Right lobe of liver (tissue), 6 donors: ENCODE measurements around the gene OCIAD2. TPM values are rescaled to one million over a fixed set of nuclear protein-coding genes. Genes with fewer than 3 reads are reported as not detected.

Experiments used
- ATAC-seq, 4 donors: fragments of 200-7000 bp; cut with Tn5 transposase; one replicate each; pipeline ENCODE4 v1.9.1; 2020; ENCODE audit warnings: mild to moderate bottlenecking in 4 of 4, moderate library complexity in 4 of 4
- DNase-seq, 3 donors: peaks; one replicate each; pipeline ENCODE4 v3.0.0-alpha.2; 2020
- H3K27ac ChIP-seq, 3 donors: fragments of 200-600 bp; one replicate each; pipeline ENCODE4 v1.8.0; 2022
- H3K27me3 ChIP-seq, 2 donors: fragments of 200-600 bp; one replicate each; pipeline ENCODE4 v1.8.0; 2022
- H3K36me3 ChIP-seq, 4 donors: fragments of 200-600 bp; sonication (generic) in 1 of 4; one replicate each; pipeline versions ENCODE4 v1.5.1 to v1.8.0; 2017 to 2022; ENCODE audit warnings: control low read depth in 1 of 4
- H3K4me1 ChIP-seq, 4 donors: fragments of 200-600 bp; sonication (generic) in 1 of 4; one replicate each; pipeline versions ENCODE4 v1.5.1 to v1.8.0; 2017 to 2022; ENCODE audit warnings: control low read depth in 1 of 4
- H3K4me3 ChIP-seq, 3 donors: fragments of 200-600 bp; one replicate each; pipeline ENCODE4 v1.8.0; 2022
- H3K9me3 ChIP-seq, 4 donors: fragments of 200-600 bp; sonication (generic) in 1 of 4; one replicate each; pipeline versions ENCODE4 v1.5.1 to v1.8.0; 2017 to 2022; ENCODE audit warnings: control low read depth in 1 of 4
- POLR2A ChIP-seq: fragments of 450-650 bp; IDR thresholded peaks from one replicate; pipeline ENCODE4 v1.6.1; 2017; ENCODE audit warnings: antibody characterized with exemption, mild to moderate bottlenecking
- WGBS: methylation state at CpG from one replicate; pipeline ENCODE4 v1.1.6; 2018; ENCODE audit warnings: low coverage, low lambda C conversion rate; ENCODE audit not compliant: insufficient coverage; ENCODE audit errors: missing lambda C conversion rate; 5-methylcytosine and 5-hydroxymethylcytosine counted together
- intact Hi-C, 2 donors: fragments of 100-400 bp; cut with DNase I; formaldehyde crosslinking; loops; one replicate each; pipeline versions ENCODE4 v1.11.2 to v1.14.1; 2022
- total RNA-seq, 6 experiments: library from RNA; depleted of rRNA in 2 of 6; stranded (reverse); fragments of >200 nt in 2 of 6; fragmentation: NEBNext Ultra II Directional in 3 of 6; extraction: Animal tissue kit (Norgen Biotek cat#: 25700) in 3 of 6; gene quantifications; one replicate each; pipeline versions ENCODE4 v1.1.0 to v1.2.4, GENCODE V29; 2016 to 2023
- TF ChIP-seq, protein P1 (sequence below), 4 donors: fragments of 200-600 bp in 3 of 4; fragments of 450-650 bp in 1 of 4; IDR thresholded peaks; one replicate each; pipeline versions ENCODE4 v1.5.1 to v1.8.0; 2016 to 2022; ENCODE audit warnings: antibody characterized with exemption in 4 of 4, mild to moderate bottlenecking in 2 of 4
- donor health status: DM: no; HTN: yes; CAD: no.
- donor health status: DM: no; HTN: no; CAD: no.
- donor health status: DM: no; HTN: no; CAD: no.
- donor health status: DM: no; HTN: yes; CAD: no.
- donor health status: DM: no; HTN: yes; CAD: no.

OCIAD2 gene
- total RNA-seq, 6 experiments from 2014 or later: 29.6 to 107 (median 68.3) TPM

- ATAC-seq (no peak), DNase-seq (no peak)
- intact Hi-C loops: no loop called here
- Histone ChIP-seq H3K4me3 (no peak overlapping the region), H3K4me1 (peaks cover 0 to 5% (median 2%) of the 10 kb centered on the region in 4 donors), H3K27ac (no peak overlapping the region), H3K27me3 (no peaks in the 10 kb centered on the region), H3K9me3 (no peaks in the 10 kb centered on the region), H3K36me3 (no peaks in the 10 kb centered on the region)
- TF ChIP-seq, protein P1, sequence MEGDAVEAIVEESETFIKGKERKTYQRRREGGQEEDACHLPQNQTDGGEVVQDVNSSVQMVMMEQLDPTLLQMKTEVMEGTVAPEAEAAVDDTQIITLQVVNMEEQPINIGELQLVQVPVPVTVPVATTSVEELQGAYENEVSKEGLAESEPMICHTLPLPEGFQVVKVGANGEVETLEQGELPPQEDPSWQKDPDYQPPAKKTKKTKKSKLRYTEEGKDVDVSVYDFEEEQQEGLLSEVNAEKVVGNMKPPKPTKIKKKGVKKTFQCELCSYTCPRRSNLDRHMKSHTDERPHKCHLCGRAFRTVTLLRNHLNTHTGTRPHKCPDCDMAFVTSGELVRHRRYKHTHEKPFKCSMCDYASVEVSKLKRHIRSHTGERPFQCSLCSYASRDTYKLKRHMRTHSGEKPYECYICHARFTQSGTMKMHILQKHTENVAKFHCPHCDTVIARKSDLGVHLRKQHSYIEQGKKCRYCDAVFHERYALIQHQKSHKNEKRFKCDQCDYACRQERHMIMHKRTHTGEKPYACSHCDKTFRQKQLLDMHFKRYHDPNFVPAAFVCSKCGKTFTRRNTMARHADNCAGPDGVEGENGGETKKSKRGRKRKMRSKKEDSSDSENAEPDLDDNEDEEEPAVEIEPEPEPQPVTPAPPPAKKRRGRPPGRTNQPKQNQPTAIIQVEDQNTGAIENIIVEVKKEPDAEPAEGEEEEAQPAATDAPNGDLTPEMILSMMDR (IDR thresholded peaks at IDR 0.05): no peak
- no peak for TF ChIP-seq POLR2A
Observed at GRCh38 chr4:48910511-48910910, 3.9 kb upstream of the OCIAD2 start.

DNA sequence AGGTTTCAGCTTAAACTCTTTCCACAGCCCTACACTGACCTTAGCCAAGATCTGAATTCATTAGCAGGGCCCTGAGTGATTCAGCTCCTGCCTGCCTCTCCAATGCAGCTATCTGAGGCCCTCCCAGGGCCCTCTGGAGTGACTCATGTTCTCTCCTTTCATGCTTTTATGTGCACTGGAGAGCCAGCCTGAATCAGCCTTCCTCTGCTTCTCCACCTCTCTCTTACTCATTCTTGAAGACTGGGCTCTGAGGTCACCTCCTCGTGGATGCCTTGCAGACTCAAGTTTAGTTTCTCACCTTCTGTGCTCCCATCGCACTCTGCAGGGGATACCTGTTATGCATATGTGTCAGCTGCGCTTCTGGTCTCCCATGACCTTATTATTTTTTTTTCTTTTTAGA is 3.1 kb upstream of the OCIAD2 start:
- H3K4me1 ChIP-seq: peaks cover 0 to 11% (median 5%) of the 10 kb centered on the region in 4 donors
- H3K27ac ChIP-seq: no peak overlapping the region
- DNase-seq (no peak), ATAC-seq (no peak)
- no peak overlapping the region for H3K4me3 ChIP-seq
- no peaks in the 10 kb centered on the region for H3K36me3 ChIP-seq
- WGBS: 79% methylated on average over 3 of the region's 3 CpGs
- H3K9me3 ChIP-seq: no peaks in the 10 kb centered on the region
- intact Hi-C loops: loop anchor here in 1 of 2 donors (10.0 kb wide), 1 partner anchor 75 kb away; the partner anchor contains the start of gene OCIAD1
- H3K27me3 ChIP-seq: no peaks in the 10 kb centered on the region
- TF ChIP-seq POLR2A: no peak
- TF ChIP-seq, protein P1 (IDR thresholded peaks at IDR 0.05): no peak

DNA sequence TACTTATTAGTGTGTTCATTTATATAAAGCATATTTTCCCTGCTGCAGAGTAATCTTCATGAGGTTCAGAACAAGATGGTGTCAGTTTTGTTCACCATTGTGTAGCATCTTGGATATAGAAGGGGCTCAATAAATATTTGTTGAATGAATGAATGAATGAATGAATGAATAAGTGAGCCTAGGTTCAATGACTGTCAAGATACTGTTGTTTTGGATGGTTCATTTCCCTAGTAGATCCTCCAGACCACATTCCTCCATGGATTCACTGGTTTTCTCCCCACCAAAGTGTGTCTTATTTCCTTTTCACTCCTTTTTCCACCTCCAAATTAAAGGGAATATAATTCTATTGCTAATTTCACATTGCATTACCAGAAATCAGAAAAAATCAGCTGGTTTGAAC is 2.1 kb upstream of the OCIAD2 start:
- no peak for ATAC-seq
- Histone ChIP-seq H3K36me3 (peaks cover 0 to 7% (median 0%) of the 10 kb centered on the region in 4 donors), H3K4me3 (no peak overlapping the region), H3K9me3 (no peaks in the 10 kb centered on the region), H3K27me3 (no peaks in the 10 kb centered on the region), H3K4me1 (peaks cover 0 to 21% (median 5%) of the 10 kb centered on the region in 4 donors), H3K27ac (no peak overlapping the region)
- intact Hi-C loops: loop anchor here in 1 of 2 donors (10.0 kb wide), 1 partner anchor 74 kb away; the partner anchor contains the start of gene OCIAD1
- TF ChIP-seq, protein P1 (IDR thresholded peaks at IDR 0.05): no peak
- TF ChIP-seq POLR2A: no peak
- no peak for DNase-seq

DNA sequence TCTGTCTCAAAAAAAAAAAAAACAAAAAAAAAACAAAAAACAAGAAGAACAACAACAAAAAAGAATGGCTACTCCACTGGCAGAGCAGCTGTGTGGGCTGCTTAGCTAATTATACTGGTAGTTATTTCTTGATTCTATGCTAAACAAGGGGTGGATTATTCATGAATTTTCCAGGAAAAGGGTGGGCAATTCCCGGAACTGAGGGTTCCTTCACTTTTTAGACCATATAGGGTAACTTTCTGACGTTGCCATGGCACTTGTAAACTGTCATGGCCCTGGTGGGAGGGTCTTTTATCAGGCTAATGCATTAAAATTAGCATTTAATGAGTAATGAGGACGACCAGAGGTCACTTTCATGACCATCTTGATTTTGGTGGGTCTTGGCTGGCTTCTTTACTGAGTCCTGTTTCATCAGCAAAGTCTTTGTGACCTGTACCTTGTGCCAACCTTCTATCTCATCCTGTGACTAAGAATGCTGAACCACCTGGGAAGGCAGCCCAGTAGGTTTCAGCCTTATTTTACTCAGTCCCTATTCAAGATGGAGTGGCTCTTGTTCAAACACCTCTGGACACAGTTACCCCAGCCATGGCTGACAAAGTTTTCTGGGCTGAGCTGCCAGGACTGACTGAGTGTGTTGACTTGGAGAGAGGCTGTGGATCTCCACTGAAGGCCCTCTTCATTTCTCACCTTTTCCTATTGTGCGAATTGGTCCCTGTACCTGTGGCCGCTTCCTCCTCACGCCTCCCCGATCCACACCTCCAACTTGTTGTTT is 1.3 kb upstream of the OCIAD2 start:
- H3K27ac ChIP-seq: no peak overlapping the region
- H3K27me3 ChIP-seq: no peaks in the 10 kb centered on the region
- H3K9me3 ChIP-seq: no peaks in the 10 kb centered on the region
- no peak for ATAC-seq
- DNase-seq: no peak
- intact Hi-C loops: loop anchor here in 1 of 2 donors (10.0 kb wide), 1 partner anchor 73 kb away; the partner anchor contains the start of gene OCIAD1
- TF ChIP-seq, protein P1 (IDR thresholded peaks at IDR 0.05): no peak
- no peak for TF ChIP-seq POLR2A
- peaks cover 0 to 26% (median 7%) of the 10 kb centered on the region in 4 donors for H3K4me1 ChIP-seq
- 100% methylated on average over 5 of the region's 7 CpGs for WGBS
- no peak overlapping the region for H3K4me3 ChIP-seq
- H3K36me3 ChIP-seq: peaks cover 0 to 11% (median 0%) of the 10 kb centered on the region in 4 donors
